Lung microvascular endothelial cell (primary cell): Measurements from ENCODE around the gene SYNDIG1. TPM values are rescaled to one million over a fixed set of nuclear protein-coding genes. Genes with fewer than 3 reads are reported as not detected.

Experiments
- DNase-seq, 2 donors: peaks; one replicate each; pipeline versions ENCODE4 v3.0.0 to v3.0.0-alpha.2; 2010; ENCODE audit warnings: low read depth in 2 of 2
- total RNA-seq: library from RNA; depleted of rRNA; stranded (reverse); fragments of >200 nt; gene quantifications from 2 replicates; pipeline ENCODE4 v1.2.1, GENCODE V29; 2014

The SYNDIG1 gene
- total RNA-seq, 1 donor from 2014 or later: not detected

GRCh38 chr20:24470746-24471582, 1.5 kb downstream of the SYNDIG1 start:
- DNase-seq: no peak

- DNase-seq: no peak
Measured at GRCh38 chr20:24472426-24472825, 3.0 kb downstream of the SYNDIG1 start.

- no peak for DNase-seq
Measured at GRCh38 chr20:24473435-24474223, 4.2 kb downstream of the SYNDIG1 start.

- DNase-seq: no peak
Measured at GRCh38 chr20:24477831-24478547, 8.6 kb downstream of the SYNDIG1 start.

- no peak for DNase-seq
Measured at GRCh38 chr20:24478584-24478983, 9.2 kb downstream of the SYNDIG1 start.

GRCh38 chr20:24479106-24479505, 9.7 kb downstream of the SYNDIG1 start:
- DNase-seq: no peak

- no peak for DNase-seq
Measured at GRCh38 chr20:24479595-24479994, 10.2 kb downstream of the SYNDIG1 start.

- DNase-seq: no peak
Measured at GRCh38 chr20:24480509-24480908, 11.1 kb downstream of the SYNDIG1 start.

GRCh38 chr20:24481173-24481572, 11.7 kb downstream of the SYNDIG1 start:
- DNase-seq: no peak

- no peak for DNase-seq
Measured at GRCh38 chr20:24483435-24484080, 14.1 kb downstream of the SYNDIG1 start.

- no peak for DNase-seq
Measured at GRCh38 chr20:24484081-24484450, 14.6 kb downstream of the SYNDIG1 start.

GRCh38 chr20:24485981-24486380, 16.6 kb downstream of the SYNDIG1 start:
- DNase-seq: no peak

GRCh38 chr20:24487240-24487639, 17.8 kb downstream of the SYNDIG1 start:
- no peak for DNase-seq

- no peak for DNase-seq
Measured at GRCh38 chr20:24487648-24488047, 18.2 kb downstream of the SYNDIG1 start.

- DNase-seq: no peak
Measured at GRCh38 chr20:24488064-24488799, 18.8 kb downstream of the SYNDIG1 start.

- DNase-seq: no peak
Measured at GRCh38 chr20:24488800-24489175, 19.4 kb downstream of the SYNDIG1 start.

- no peak for DNase-seq
Measured at GRCh38 chr20:24489193-24489592, 19.8 kb downstream of the SYNDIG1 start.

GRCh38 chr20:24489631-24490260, 20.3 kb downstream of the SYNDIG1 start:
- DNase-seq: no peak

- no peak for DNase-seq
Measured at GRCh38 chr20:24490598-24490997, 21.2 kb downstream of the SYNDIG1 start.

- no peak for DNase-seq
Measured at GRCh38 chr20:24491041-24491756, 21.8 kb downstream of the SYNDIG1 start.
